ENCODE results near the gene PDPK1. TPM values are rescaled to one million over a fixed set of nuclear protein-coding genes. Genes with fewer than 3 reads are reported as not detected.
"Not testable (repeated sequence)": the region's sequence is repeated elsewhere in the genome, so short reads cannot be mapped to it uniquely, and the experiment has no call there.

The PDPK1 gene
- total RNA-seq, 2 donors from 2014 or later, result 36.5 to 57.6 TPM

DNA sequence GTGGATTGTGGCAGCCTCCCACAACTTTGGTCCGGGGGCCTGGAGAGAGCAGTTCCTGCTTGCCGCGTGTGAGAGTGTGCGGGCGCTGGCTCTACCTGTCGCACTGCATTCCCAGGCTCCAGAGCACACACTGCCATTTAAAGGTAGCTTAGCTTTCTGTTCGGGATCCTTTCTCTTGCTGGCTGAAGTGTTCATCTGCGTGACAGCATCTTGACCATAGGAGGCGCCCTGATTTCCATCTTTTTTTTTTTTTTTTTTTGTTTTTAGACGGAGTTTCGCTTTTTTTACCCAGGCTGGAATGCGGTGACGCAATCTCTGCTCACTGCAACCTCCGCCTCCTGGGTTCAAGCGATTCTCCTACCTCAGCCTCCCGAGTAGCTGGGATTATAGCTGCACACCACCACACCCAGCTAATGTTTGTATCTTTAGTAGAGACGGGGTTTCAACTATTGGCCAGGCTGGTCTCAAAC is 13.6 kb downstream of the PDPK1 start:
- not testable (repeated sequence) for H3K36me3 Mint-ChIP-seq; H3K9me3 Mint-ChIP-seq; DNase-seq (ENCODE audit: low spot score in 2 of 2); ATAC-seq; H3K27ac Mint-ChIP-seq

DNA sequence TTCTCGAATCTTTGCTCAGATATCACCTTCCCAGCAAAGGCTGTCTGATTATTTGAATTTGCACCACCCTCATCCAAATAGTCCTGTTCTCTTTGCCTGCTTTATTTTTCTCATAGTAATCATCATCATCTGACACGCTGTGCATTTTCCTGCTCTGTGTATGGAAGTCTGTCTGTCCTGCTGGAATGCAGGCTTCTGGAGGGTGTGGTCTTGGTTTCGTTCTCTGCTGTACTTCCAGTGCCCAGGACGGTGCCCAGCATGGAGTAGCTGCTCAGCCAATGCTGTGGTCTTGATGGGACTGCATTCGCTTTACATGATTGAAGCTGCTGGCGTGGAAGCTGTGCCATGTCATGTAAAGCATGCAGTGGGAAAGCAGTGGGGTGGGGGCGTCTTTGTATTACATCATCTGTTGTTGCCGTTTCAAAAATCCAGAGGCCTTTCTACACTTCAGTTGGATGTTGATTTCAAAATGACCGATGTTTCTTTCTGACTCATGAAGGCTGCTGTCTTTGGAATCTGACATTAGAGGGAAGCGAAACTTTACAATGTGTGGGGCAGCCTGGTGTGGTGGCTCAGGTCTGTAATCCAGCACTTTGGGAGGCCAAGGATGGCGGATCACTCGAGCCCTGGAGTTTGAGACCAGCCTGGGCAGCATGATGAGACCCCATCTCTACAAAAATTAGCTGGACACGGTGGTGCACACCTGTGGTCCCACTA is 17.0 kb downstream of the PDPK1 start:
- not testable (repeated sequence) for H3K36me3 Mint-ChIP-seq; H3K9me3 Mint-ChIP-seq; DNase-seq (ENCODE audit: low spot score in 2 of 2); H3K27ac Mint-ChIP-seq
- ATAC-seq, result peak; percentile 54 to 68

DNA sequence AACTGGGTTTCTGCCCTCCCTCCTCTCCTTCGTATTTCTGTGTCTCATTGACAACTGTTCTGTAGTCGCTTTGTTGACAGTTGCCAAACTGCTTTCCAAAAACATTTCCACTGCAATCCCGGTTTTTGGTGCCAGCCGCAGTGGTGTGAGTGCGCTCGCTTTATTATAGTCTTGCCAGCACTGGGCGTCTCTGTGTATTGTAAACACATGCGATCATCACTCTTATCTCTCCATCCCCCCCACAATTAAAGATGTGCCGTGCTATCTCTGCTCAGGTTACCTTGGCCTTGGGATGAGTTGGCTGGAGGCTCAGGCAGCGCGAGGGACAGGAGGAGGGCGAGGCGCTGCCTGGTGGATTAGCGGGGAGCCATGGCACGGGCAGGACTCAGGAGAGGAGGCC is 19.3 kb downstream of the PDPK1 start:
- DNase-seq (ENCODE audit: low spot score in 2 of 2); H3K27ac Mint-ChIP-seq: not testable (repeated sequence)

DNA sequence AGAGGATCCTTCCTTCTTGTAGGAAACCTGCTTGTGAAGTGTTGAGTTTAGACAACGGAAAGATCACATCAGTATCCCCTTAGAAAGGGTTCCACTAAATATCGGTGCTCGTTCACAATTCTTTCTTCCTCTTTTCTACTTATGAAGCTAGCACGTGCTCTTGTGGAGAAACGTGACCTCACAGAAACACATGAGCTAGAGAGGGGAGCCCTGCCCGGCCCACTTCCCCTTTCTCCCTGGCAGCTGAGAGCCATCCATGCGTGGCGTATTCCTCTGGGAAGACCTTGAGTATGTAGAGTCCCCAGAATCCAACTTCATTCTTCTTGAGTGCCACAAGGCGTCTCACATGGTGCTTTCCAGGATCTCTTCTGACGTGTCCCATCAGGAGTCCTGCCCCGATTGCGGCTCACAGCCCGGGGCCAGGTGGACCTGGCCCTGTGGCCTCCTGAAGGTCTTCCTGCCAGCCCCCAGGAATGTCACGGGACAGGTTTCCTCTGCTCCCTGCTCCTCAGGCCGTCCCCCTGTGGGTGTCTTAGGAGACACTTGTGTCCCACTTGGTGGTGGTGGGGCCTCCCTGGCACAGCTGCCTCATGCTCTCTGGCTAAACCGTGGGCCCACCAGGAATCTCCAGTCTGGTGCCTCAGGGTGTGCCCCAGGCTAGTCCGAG is 22.4 kb downstream of the PDPK1 start:
- not testable (repeated sequence) for DNase-seq (ENCODE audit: low spot score in 2 of 2); H3K27ac Mint-ChIP-seq; H3K9me3 Mint-ChIP-seq; H3K36me3 Mint-ChIP-seq
- ATAC-seq, result peak in 1 of 2 donors; percentile 48

More for the DNA sequence above, 19.3 kb downstream of the PDPK1 start:
- H3K36me3 Mint-ChIP-seq, H3K9me3 Mint-ChIP-seq, ATAC-seq: not testable (repeated sequence)

DNA sequence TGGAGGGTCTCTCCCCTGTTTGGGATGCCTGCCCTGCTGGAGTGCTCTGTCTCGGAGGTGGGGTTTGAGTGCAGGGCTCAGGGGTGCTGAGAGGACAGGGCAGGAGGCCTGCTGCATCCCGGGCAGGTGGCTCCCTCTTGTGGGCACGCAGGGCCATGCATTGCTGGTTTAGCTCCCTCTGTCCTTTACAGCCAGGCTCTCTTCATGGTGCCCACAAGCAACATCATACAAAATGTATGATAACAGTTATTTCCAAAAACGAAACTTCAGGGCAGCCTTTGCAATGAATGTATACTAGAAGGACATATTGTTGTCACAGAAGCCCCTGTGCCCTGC is 22.9 kb downstream of the PDPK1 start:
- peak; percentile 57 to 68 for DNase-seq (ENCODE audit: low spot score in 2 of 2)
- H3K27ac Mint-ChIP-seq, H3K36me3 Mint-ChIP-seq, H3K9me3 Mint-ChIP-seq: not testable (repeated sequence)
- ATAC-seq, result peak; percentile 91 to 97

DNA sequence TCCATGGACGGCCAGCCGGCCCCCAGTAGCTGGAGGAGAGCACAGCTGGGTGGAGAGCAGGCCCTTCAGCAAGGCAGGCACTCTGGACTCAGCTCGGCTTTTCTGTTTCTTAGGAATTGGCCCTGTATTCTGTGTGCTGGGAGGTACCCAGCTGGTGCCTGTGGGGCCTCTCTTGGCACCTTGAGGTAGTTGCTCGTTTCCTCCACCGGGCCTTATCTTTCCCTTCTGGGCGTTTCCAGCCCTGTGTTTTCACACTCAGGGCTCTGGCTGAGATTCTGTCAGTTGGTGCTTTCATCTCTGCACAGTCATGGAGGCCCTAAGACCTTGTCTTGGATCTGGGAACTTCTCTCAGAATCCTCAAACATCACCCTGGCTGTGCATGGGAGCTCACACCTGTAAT is 29.7 kb downstream of the PDPK1 start:
- H3K27ac Mint-ChIP-seq; DNase-seq (ENCODE audit: low spot score in 2 of 2): not testable (repeated sequence)

DNA sequence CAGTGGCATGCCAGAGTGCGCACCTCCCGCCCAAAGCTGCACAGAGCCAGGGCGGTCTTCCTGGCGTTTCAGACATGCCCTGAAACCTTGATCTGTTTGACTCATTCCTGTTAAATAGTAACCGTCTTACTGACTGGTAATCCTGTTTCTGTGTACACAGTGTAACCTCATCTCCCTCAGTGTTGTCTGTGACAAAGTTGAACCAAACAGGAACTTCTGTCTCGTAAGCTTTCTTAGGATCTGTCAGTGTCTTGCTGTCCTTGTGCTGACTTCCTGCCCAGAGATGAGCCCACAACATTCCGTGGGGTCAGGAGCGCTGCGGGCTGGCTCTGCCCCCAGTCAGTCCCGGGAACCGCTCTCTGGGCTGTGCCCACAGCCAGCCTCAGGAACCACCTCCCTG is 30.8 kb downstream of the PDPK1 start:
- DNase-seq (ENCODE audit: low spot score in 2 of 2); ATAC-seq; H3K36me3 Mint-ChIP-seq; H3K9me3 Mint-ChIP-seq; H3K27ac Mint-ChIP-seq: not testable (repeated sequence)

More for the DNA sequence above, 29.7 kb downstream of the PDPK1 start:
- H3K9me3 Mint-ChIP-seq, H3K36me3 Mint-ChIP-seq, ATAC-seq: not testable (repeated sequence)

DNA sequence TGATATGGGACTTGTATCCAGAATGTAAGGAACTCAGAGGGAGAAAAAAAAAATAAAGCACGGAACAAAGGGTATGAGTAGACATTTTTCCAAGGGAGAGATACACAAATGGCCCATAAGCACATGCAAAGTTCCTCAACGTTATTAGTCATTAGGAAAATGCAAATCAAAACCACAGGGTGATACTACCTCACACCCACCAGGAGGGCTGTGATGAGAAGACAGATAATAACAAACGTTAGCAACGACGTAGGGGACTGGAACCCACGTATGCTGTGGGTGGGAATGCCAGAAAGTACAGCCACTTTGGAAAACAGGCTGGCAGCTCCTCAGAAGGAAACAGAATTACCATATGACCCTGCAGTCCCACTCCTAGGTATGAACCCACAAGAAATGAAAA is 34.9 kb downstream of the PDPK1 start:
- not testable (repeated sequence) for DNase-seq (ENCODE audit: low spot score in 2 of 2); H3K9me3 Mint-ChIP-seq; H3K27ac Mint-ChIP-seq; H3K36me3 Mint-ChIP-seq
- peak; percentile 82 to 83 for ATAC-seq

DNA sequence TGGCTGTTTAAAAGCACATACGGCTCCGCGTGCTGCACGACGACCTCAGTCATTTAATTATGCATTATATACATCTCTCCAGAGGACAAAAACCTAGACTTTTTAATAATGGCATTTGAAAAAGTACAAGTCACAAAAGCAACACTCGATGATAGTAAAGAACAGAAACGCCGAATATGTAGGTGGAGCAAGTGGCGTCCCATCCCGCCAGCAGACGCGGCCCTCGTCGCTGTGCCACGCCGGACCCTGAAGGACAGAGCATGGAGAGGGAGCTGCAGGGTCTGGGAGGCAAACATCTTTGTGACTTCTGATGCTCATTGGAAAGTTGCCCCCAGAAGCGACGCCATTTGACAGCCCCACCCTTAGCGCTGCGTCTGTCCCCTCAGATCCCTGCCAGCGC is 38.0 kb downstream of the PDPK1 start:
- not testable (repeated sequence) for H3K9me3 Mint-ChIP-seq; H3K36me3 Mint-ChIP-seq; H3K27ac Mint-ChIP-seq; ATAC-seq; DNase-seq (ENCODE audit: low spot score in 2 of 2)

DNA sequence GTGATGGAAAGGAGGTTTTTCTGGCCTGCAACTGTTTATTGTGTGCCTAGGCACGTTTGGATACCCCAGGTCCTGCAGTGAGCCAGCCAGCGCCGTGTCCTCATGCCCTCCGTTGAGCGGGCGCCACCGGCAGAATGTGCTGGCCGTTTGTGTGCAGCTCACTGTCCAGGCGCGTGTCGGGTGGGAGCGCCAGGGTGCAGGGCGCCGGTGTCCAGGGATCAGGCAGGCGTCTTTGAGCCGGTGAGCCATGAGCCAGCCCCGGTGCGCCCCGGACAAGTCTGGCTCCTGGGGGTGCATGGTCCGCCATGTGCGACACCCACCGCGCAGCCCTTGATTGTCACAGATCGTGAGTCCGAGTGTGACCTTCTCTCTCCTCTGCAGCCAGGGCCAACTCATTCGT is 39.2 kb downstream of the PDPK1 start:
- not testable (repeated sequence) for H3K9me3 Mint-ChIP-seq, H3K36me3 Mint-ChIP-seq, H3K27ac Mint-ChIP-seq, ATAC-seq
- DNase-seq (ENCODE audit: low spot score in 2 of 2), result peak in 1 of 2 donors; percentile 44

DNA sequence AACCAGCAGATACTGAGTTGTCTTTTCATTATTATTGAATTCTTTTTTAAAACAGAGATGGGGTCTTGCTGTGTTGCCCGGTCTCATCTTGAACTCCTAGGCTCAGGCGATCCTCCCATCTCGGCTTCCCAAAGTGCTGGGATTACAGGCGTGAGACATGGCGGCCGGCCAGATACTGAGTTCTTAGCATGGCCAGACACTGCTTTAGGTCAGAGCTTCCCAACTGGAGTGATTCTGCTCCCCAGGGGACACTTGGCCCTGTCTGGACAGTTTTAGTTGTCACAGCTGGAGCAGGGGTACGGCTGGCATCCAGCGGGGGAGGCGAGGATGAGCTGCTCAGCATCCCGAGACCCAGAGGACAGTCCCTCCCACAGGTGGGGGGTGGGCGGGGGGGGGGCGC is 41.1 kb downstream of the PDPK1 start:
- ATAC-seq; DNase-seq (ENCODE audit: low spot score in 2 of 2); H3K9me3 Mint-ChIP-seq; H3K36me3 Mint-ChIP-seq; H3K27ac Mint-ChIP-seq: not testable (repeated sequence)

DNA sequence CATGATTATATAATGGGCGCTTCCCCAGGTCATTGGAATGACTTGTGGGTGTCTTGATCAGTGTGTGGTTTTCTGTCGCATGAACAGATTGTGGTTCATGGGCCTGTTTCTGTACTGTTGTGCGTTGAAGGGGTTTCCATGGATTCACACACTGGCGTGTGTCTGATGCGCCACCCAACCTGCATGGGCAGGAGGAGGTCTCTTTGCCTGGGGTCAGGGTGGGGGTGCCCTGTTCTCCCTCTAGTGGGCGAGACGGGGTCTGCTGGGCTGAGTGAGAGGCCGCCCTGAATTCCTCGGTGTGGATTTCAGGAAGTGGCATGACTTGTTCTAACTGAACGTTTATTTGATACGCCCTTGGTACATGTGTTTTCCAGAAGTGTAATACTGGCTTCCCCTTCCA is 42.3 kb downstream of the PDPK1 start:
- H3K36me3 Mint-ChIP-seq; H3K9me3 Mint-ChIP-seq; DNase-seq (ENCODE audit: low spot score in 2 of 2); H3K27ac Mint-ChIP-seq: not testable (repeated sequence)
- peak; percentile 52 to 77 for ATAC-seq

DNA sequence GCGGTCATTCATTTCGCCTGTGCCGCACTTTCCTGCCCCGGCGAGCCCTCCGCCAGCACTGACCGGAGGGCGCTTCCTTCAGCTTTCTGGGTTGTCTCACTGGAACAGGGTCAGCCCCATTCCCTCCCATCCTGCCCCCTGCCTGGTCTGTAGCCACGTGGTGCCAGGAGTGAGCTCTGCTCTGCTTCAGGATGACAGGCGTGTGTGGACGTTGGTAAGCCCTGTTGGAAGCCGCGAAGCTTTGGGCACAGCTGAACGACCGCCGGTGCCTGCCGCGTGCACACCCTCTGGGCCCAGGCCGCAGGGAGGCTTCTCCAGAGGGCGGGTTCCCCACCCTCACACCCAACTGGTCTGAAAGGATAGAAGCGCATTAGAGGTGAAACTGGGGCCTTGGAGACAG is 43.0 kb downstream of the PDPK1 start:
- ATAC-seq; H3K27ac Mint-ChIP-seq; H3K9me3 Mint-ChIP-seq; H3K36me3 Mint-ChIP-seq; DNase-seq (ENCODE audit: low spot score in 2 of 2): not testable (repeated sequence)

DNA sequence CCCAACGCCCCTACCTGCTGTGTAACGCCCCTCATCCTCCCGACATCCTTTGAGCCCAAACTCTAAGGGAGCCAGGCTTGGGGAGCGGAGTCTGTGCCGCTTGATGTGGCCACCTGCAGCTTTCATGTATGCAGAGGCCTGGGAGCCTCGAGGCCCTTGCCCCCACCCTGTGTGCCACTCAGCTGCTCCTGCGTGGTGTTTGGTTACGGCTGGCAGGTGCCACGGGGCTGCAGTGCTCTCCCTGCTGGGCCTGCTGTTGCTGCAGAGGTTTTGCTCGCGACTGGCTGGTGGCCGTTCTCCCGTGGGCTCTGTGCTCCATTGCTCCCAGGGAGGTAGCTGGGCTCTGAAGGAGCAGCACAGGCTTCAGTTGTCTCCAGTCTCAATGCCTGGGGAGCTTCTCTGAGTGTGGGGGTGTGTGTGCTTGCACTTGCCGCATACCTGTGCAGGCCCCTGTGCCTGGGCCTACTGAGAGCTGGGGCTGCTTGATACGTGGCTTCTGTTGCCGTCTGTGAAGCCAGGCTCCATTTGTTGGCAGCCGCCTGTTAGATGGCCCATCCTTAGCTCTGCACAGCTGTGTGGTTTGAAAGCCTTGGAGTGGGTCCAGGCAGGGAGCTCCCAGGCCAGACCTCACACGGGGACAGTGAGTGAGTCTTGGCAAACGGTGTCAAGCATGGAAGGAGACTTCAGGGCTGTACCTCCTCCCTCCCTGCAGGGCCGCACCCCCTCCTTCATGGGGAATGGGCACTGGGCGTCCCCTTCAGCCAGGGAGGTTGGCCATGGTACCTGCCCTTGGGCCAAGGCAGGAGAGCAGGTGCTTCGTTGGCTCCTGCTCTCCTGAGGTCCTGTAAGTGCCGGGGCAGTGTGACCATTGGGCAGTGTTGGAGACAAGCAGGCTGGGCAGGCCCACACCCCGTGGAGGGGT is 47.2 kb downstream of the PDPK1 start:
- Mint-ChIP-seq H3K27ac (peak overlapping the region in 1 of 2 donors; percentile 88), H3K36me3 (peaks cover 0 to 7% of the 10 kb centered on the region in 2 donors), H3K9me3 (no peaks in the 10 kb centered on the region)
- no peak for ATAC-seq
- DNase-seq (ENCODE audit: low spot score in 2 of 2), result no peak

DNA sequence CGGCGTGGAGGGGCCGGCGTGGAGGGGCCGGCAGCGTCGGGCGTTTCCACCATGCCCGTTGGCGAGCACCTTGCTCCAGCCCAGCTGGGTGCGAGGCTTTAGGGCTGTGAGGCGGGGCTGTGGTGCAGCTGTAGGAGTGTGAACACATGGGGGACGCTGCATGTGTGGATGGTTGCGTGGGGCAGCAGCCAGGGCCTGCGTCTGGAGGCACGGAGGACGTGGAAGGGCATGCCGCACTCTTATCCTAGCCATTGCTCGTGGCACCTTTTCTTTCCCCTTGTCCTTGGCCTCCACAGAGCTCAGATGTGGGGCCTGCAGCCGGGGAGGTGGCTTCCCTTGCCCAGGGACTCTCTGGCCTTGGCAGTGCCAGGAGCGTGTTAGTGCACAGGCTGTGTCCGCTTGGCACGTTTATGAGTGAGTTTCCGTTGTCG is 47.8 kb downstream of the PDPK1 start:
- no peaks in the 10 kb centered on the region for H3K9me3 Mint-ChIP-seq
- no peak overlapping the region for H3K27ac Mint-ChIP-seq
- no peak for ATAC-seq
- peaks cover 0 to 7% of the 10 kb centered on the region in 2 donors for H3K36me3 Mint-ChIP-seq
- no peak for DNase-seq (ENCODE audit: low spot score in 2 of 2)

DNA sequence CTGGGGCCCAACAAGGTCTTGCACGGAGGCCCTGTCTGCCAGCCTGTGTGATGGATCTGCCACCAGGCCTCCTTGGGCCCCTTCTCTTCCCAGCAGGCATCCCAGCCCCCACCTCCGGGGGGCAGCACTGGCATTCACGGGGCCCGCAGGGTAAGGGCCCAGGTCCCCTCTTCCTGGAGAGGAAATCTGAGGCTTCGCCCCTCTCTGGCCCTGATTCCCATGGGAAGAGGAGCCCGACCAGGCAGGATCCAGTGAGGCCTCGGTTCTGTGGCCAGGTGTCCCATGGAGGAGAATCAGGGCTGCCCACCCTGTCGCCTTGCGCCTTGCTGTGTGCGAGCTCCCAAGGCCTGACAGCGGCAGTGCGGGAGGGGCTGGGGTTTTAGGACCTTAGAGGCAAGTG is 48.4 kb downstream of the PDPK1 start:
- DNase-seq (ENCODE audit: low spot score in 2 of 2), result no peak
- Mint-ChIP-seq H3K9me3 (no peaks in the 10 kb centered on the region), H3K36me3 (peaks cover 0 to 7% of the 10 kb centered on the region in 2 donors), H3K27ac (peak overlapping the region in 1 of 2 donors; percentile 72)
- ATAC-seq, result no peak

DNA sequence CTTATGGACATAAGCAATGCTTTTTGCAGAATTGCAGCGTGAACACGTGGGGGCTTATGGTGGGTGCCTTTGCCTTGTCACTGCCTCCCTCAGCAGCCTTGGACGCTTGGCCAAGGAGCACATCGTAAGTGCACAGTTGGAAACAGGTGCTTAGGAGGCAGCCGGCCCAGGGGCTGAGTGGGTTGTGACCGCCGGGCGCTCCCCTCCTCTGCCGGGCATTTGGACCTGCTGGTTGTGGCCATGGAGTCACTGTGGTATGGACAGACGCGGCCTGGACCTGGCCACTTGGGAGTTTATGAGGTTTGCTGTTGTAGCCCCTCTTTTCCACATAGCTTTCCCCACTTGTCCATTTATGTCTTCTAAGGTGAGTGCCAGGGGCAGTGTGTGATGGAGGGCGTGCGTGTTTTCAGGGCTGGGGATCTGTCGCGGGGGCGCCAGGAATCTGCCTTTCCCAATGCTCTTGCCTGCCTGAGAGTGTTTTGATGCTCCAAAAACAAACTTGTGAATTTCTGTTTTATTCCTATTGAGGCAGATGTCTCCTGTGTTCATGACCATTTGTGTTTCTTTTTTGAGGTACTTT is 49.2 kb downstream of the PDPK1 start:
- Mint-ChIP-seq H3K9me3 (no peaks in the 10 kb centered on the region), H3K36me3 (peaks cover 2 to 7% of the 10 kb centered on the region in 2 donors), H3K27ac (no peak overlapping the region)
- ATAC-seq (no peak), DNase-seq (ENCODE audit: low spot score in 2 of 2) (no peak)

All from activated naive CD4-positive, alpha-beta T cell treated with anti-CD3 and anti-CD28 coated beads, Interleukin-2, amount 50 U/mL, for 72 hours (primary cell).